GM06990 (cell line): Measurements from ENCODE around the gene LARGE2.
A peak's percentile ranks its signal among the peaks of the same experiment; 100 is the strongest.
"Not testable (repeated sequence)": the region's sequence is repeated elsewhere in the genome, so short reads cannot be mapped to it uniquely, and the experiment has no call there.

Experiments used
- DNase-seq: peaks from one replicate; pipeline ENCODE4 v3.0.0-alpha.2; 2011; ENCODE audit not compliant: insufficient read length; ENCODE audit errors: extremely low read depth
- H3K27me3 ChIP-seq: replicated peaks from 2 replicates; pipeline ENCODE4 v1.6.0; 2011; ENCODE audit warnings: low read length; ENCODE audit not compliant: control insufficient read depth, insufficient read depth
- H3K36me3 ChIP-seq: 2 replicates; pipeline ENCODE4 v1.5.1; 2011; ENCODE audit warnings: low read length; ENCODE audit not compliant: control insufficient read depth, insufficient read depth
- H3K4me3 ChIP-seq: replicated peaks from 2 replicates; pipeline ENCODE4 v1.5.1; 2011; ENCODE audit warnings: low read depth, mild to moderate bottlenecking, control low read depth, low read length
- TF ChIP-seq, protein P1 (sequence below): IDR thresholded peaks from 2 replicates; pipeline ENCODE4 v1.5.1; 2011; ENCODE audit warnings: low read length, control low read depth, mild to moderate bottlenecking, inconsistent platforms; ENCODE audit not compliant: insufficient read depth, poor library complexity, severe bottlenecking

LARGE2 gene

DNA sequence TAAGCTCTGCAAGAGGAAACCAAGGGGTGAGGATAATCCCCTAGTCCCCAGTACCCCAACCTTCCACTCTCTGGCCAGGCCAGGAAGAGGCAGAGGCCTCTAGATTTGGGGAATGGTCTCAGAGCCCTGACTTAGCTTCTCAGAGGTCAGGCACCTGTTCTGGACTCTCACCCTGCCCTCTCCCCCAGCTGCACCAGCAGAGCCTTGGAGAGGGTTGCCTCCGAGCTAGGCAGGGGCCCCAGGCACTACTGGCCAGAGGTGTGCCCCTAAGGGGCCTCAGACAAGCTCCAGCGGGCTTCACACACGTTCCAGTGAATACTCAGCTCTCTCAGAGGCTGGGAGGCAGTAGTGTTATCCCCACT lies 23.4 kb upstream of the LARGE2 start:
- Histone ChIP-seq H3K4me3 (no peak overlapping the region), H3K36me3 (no peaks in the 10 kb centered on the region), H3K27me3 (peaks cover 5% of the 10 kb centered on the region)
- DNase-seq = no peak
- TF ChIP-seq, protein P1, sequence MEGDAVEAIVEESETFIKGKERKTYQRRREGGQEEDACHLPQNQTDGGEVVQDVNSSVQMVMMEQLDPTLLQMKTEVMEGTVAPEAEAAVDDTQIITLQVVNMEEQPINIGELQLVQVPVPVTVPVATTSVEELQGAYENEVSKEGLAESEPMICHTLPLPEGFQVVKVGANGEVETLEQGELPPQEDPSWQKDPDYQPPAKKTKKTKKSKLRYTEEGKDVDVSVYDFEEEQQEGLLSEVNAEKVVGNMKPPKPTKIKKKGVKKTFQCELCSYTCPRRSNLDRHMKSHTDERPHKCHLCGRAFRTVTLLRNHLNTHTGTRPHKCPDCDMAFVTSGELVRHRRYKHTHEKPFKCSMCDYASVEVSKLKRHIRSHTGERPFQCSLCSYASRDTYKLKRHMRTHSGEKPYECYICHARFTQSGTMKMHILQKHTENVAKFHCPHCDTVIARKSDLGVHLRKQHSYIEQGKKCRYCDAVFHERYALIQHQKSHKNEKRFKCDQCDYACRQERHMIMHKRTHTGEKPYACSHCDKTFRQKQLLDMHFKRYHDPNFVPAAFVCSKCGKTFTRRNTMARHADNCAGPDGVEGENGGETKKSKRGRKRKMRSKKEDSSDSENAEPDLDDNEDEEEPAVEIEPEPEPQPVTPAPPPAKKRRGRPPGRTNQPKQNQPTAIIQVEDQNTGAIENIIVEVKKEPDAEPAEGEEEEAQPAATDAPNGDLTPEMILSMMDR = no peak

DNA sequence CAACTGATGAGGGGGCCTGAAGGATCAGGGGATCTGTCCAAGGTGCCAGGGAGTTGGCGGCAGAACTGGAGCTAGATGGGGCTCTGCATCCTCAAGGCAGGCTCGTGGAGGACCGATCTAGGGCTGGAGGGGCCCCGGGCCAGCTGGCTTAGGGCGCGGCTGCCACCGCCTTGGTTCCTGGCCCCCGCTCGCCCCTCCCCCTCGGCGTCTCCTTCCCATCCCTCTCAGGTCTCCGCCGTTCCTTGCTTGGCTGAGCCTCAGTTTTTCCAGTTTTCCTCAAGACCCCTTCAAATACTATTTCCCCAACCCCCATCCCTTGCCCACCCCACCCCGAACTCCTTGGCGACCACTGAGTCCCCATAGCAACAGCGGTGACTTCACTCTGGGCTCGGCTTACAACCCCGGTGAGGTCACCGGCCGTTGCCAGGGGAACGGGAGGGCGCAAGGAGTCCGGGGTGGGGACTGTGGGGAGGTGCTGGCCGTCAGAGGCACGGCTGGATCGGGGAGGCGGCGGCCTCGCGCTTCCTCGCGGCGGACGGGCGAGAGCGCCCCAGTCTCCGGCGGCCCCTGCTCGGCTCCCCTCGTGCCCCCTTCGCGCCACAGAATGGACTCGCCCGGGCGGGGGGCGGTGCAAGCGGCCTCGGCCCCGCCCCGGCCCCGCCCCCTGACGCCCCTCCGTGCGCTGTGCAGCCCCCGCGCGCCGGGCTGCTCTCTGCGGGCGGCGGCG lies 22.8 kb upstream of the LARGE2 start:
- TF ChIP-seq, protein P1 = no peak
- H3K27me3 ChIP-seq = peaks cover 5% of the 10 kb centered on the region
- DNase-seq = peak; percentile 76
- no peaks in the 10 kb centered on the region for H3K36me3 ChIP-seq
- H3K4me3 ChIP-seq = peak overlapping the region; percentile 50

DNA sequence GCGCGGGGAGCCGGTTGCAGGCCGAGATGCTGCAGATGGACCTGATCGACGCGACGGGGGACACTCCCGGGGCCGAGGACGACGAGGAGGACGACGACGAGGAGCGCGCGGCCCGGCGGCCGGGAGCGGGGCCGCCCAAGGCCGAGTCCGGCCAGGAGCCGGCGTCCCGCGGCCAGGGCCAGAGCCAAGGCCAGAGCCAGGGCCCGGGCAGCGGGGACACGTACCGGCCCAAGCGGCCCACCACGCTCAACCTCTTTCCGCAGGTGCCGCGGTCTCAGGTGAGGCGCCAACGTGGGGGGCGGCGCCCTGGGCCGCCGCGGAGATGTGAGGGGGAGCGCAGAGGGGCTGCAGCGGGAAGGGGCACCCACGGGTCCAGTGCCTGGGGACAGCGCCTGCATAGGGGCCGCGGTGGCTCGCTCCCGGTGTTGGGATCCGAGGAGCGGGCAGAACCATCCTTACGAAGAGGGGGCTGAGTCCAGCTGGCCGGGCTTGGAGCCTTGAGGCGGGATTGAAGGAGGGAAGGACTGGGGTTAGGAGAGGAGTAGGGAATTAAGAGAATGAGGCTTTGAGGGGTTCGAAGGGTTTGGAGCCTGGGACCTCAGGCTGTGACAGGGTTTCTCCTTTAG lies 22.2 kb upstream of the LARGE2 start:
- H3K36me3 ChIP-seq, DNase-seq, H3K27me3 ChIP-seq, H3K4me3 ChIP-seq: not testable (repeated sequence)

DNA sequence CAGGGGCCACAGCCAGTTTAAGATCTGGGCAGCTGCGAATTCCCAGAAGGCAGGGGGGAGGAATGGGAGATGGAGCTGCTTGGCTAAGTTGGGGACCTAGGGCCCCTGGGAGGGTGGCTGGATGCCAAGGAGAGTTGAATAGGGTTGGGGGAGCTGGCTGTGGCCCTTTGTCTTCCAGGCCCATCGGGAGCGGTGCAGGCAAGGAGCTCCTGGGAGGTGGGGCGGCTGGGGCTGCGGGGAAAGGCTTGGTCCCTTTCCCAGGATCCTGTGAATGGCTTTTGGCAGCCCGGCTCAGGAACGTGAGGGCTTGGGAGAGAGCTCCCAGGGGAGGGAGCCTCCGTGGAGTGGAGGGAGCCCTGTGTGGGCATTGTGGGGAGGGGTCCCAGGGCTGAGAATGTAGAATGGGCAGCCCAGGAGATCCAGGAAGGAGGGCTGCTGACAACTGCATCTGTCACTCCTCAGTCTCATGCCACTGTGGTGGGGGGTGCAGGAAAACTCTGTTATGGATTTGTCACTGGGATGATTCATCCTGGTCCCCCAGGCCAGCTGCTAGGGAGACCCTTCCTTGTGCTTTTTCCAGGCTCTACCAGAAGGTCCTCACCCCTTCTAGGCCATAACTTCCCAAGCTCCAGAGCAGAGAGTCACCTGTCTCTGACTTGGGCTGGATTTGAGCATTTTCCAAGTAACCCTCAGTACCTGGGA lies 21.4 kb upstream of the LARGE2 start:
- Histone ChIP-seq H3K27me3 (peaks cover 5% of the 10 kb centered on the region), H3K36me3 (no peaks in the 10 kb centered on the region), H3K4me3 (no peak overlapping the region)
- DNase-seq = no peak
- TF ChIP-seq, protein P1 = no peak

DNA sequence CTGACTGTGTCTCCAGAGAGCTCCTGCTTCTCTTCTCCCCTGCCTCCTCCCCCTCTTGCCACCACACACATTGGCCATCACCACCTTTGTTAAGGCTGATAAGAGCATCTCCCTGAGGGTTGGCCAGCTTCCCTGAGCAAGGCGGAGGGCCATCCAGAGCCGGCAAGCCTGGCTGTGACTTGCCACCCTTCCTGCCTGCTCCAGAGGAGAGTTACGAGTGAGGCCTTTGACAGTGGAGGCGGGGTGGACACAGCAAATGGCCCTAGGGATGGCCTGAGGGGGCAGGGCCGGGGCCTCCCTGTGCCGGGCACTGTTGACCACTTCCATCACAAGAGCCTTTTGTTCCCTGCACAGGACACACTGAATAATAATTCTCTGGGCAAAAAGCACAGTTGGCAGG lies 20.8 kb upstream of the LARGE2 start:
- DNase-seq = no peak
- Histone ChIP-seq H3K4me3 (no peak overlapping the region), H3K27me3 (peaks cover 5% of the 10 kb centered on the region), H3K36me3 (no peaks in the 10 kb centered on the region)
- TF ChIP-seq, protein P1 = no peak
